ENCODE results near the gene ATXN10.

The ATXN10 gene

GRCh38 chr22:45783021-45783420 lies 111.4 kb downstream of the ATXN10 start:
- Histone ChIP-seq H3K27ac (ENCODE audit: low read depth, low read length) (no peak overlapping the region), H3K79me1 (ENCODE audit: low read length) (no peaks in the 10 kb centered on the region), H3K79me2 (ENCODE audit: control insufficient read depth, insufficient read depth, low read length, poor library complexity) (no peaks in the 10 kb centered on the region), H4K8ac (ENCODE audit: low read depth, low read length) (no peak overlapping the region), H3K18ac (ENCODE audit: low read length) (no peak overlapping the region), H4K91ac (ENCODE audit: low read depth, low read length) (no peak overlapping the region), H3K36me3 (ENCODE audit: control insufficient read depth in 1 of 2, insufficient read depth in 2 of 2, low read length in 2 of 2) (peaks cover 2 to 3% of the 10 kb centered on the region in 2 experiments), H3K9me3 (ENCODE audit: insufficient read depth, low read depth, low read length) (no peaks in the 10 kb centered on the region), H2AFZ (ENCODE audit: insufficient read depth, low read length, poor library complexity) (no peak overlapping the region), H3K27me3 (ENCODE audit: insufficient read depth, low read length) (no peaks in the 10 kb centered on the region), H2BK5ac (ENCODE audit: low read depth, low read length, poor library complexity) (no peak overlapping the region), H3K4me1 (ENCODE audit: control insufficient read depth in 1 of 2, insufficient read depth in 2 of 2, low read length in 2 of 2) (peaks cover 0 to 7% of the 10 kb centered on the region in 2 experiments), H3K23ac (ENCODE audit: low read length) (no peak overlapping the region), H3K9ac (ENCODE audit: low read length) (no peak overlapping the region), H3K14ac (ENCODE audit: low read length) (no peak overlapping the region), H2AK5ac (ENCODE audit: low read length) (no peak overlapping the region), H3K4me3 (ENCODE audit: low read depth, low read length) (no peak overlapping the region), H2BK120ac (ENCODE audit: insufficient read depth, low read length, poor library complexity) (no peak overlapping the region), H3K4ac (ENCODE audit: low read depth, low read length) (no peak overlapping the region), H3K4me2 (ENCODE audit: low read length) (no peak overlapping the region), H4K12ac (ENCODE audit: low read depth, low read length) (no peak overlapping the region), H2BK12ac (ENCODE audit: low read length) (no peak overlapping the region)
- no CpG with 5 or more reads among the region's 3 CpGs for WGBS (ENCODE audit: extremely low coverage, insufficient coverage, insufficient read length)
- DNase-seq: no peak

- DNase-seq: no peak
- no peak overlapping the region for H2AK5ac ChIP-seq (ENCODE audit: low read length)
- no peak overlapping the region for H3K27ac ChIP-seq (ENCODE audit: low read depth, low read length)
- H3K4me1 ChIP-seq (ENCODE audit: control insufficient read depth in 1 of 2, insufficient read depth in 2 of 2, low read length in 2 of 2): peaks cover 0 to 7% of the 10 kb centered on the region in 2 experiments
- H2BK12ac ChIP-seq (ENCODE audit: low read length): no peak overlapping the region
- no peak overlapping the region for H4K8ac ChIP-seq (ENCODE audit: low read depth, low read length)
- H3K79me2 ChIP-seq (ENCODE audit: control insufficient read depth, insufficient read depth, low read length, poor library complexity): no peaks in the 10 kb centered on the region
- H2BK5ac ChIP-seq (ENCODE audit: low read depth, low read length, poor library complexity): no peak overlapping the region
- no peak overlapping the region for H4K91ac ChIP-seq (ENCODE audit: low read depth, low read length)
- H3K36me3 ChIP-seq (ENCODE audit: control insufficient read depth in 1 of 2, insufficient read depth in 2 of 2, low read length in 2 of 2): peaks cover 2 to 3% of the 10 kb centered on the region in 2 experiments
- H3K9me3 ChIP-seq (ENCODE audit: insufficient read depth, low read depth, low read length): no peaks in the 10 kb centered on the region
- no peak overlapping the region for H4K12ac ChIP-seq (ENCODE audit: low read depth, low read length)
- H2BK120ac ChIP-seq (ENCODE audit: insufficient read depth, low read length, poor library complexity): no peak overlapping the region
- no peak overlapping the region for H3K18ac ChIP-seq (ENCODE audit: low read length)
- H3K23ac ChIP-seq (ENCODE audit: low read length): no peak overlapping the region
- no peak overlapping the region for H2AFZ ChIP-seq (ENCODE audit: insufficient read depth, low read length, poor library complexity)
- no CpG with 5 or more reads among the region's 6 CpGs for WGBS (ENCODE audit: extremely low coverage, insufficient coverage, insufficient read length)
- H3K9ac ChIP-seq (ENCODE audit: low read length): no peak overlapping the region
- H3K79me1 ChIP-seq (ENCODE audit: low read length): no peaks in the 10 kb centered on the region
- no peak overlapping the region for H3K14ac ChIP-seq (ENCODE audit: low read length)
- H3K4me3 ChIP-seq (ENCODE audit: low read depth, low read length): no peak overlapping the region
- no peak overlapping the region for H3K4me2 ChIP-seq (ENCODE audit: low read length)
- no peaks in the 10 kb centered on the region for H3K27me3 ChIP-seq (ENCODE audit: insufficient read depth, low read length)
- no peak overlapping the region for H3K4ac ChIP-seq (ENCODE audit: low read depth, low read length)
These were observed 112.1 kb downstream of the ATXN10 start for GRCh38 chr22:45783690-45784089.

- Histone ChIP-seq H3K9ac (ENCODE audit: low read length) (no peak overlapping the region), H3K27me3 (ENCODE audit: insufficient read depth, low read length) (no peaks in the 10 kb centered on the region), H3K18ac (ENCODE audit: low read length) (no peak overlapping the region), H3K79me2 (ENCODE audit: control insufficient read depth, insufficient read depth, low read length, poor library complexity) (no peaks in the 10 kb centered on the region), H4K12ac (ENCODE audit: low read depth, low read length) (no peak overlapping the region), H3K4ac (ENCODE audit: low read depth, low read length) (no peak overlapping the region), H3K79me1 (ENCODE audit: low read length) (no peaks in the 10 kb centered on the region), H3K4me2 (ENCODE audit: low read length) (no peak overlapping the region), H2BK12ac (ENCODE audit: low read length) (no peak overlapping the region), H2BK5ac (ENCODE audit: low read depth, low read length, poor library complexity) (no peak overlapping the region), H3K14ac (ENCODE audit: low read length) (no peak overlapping the region), H3K4me1 (ENCODE audit: control insufficient read depth in 1 of 2, insufficient read depth in 2 of 2, low read length in 2 of 2) (peaks cover 0 to 7% of the 10 kb centered on the region in 2 experiments), H2AFZ (ENCODE audit: insufficient read depth, low read length, poor library complexity) (no peak overlapping the region), H2BK120ac (ENCODE audit: insufficient read depth, low read length, poor library complexity) (no peak overlapping the region), H4K91ac (ENCODE audit: low read depth, low read length) (no peak overlapping the region), H3K4me3 (ENCODE audit: low read depth, low read length) (no peak overlapping the region), H3K23ac (ENCODE audit: low read length) (no peak overlapping the region), H2AK5ac (ENCODE audit: low read length) (no peak overlapping the region), H3K9me3 (ENCODE audit: insufficient read depth, low read depth, low read length) (no peaks in the 10 kb centered on the region), H4K8ac (ENCODE audit: low read depth, low read length) (no peak overlapping the region), H3K27ac (ENCODE audit: low read depth, low read length) (no peak overlapping the region), H3K36me3 (ENCODE audit: control insufficient read depth in 1 of 2, insufficient read depth in 2 of 2, low read length in 2 of 2) (peaks cover 2 to 3% of the 10 kb centered on the region in 2 experiments)
- no CpG with 5 or more reads among the region's 12 CpGs for WGBS (ENCODE audit: extremely low coverage, insufficient coverage, insufficient read length)
- DNase-seq: no peak
These were observed 113.0 kb downstream of the ATXN10 start for GRCh38 chr22:45784357-45785277.

- H3K79me2 ChIP-seq (ENCODE audit: control insufficient read depth, insufficient read depth, low read length, poor library complexity): no peaks in the 10 kb centered on the region
- H3K9ac ChIP-seq (ENCODE audit: low read length): no peak overlapping the region
- H2BK120ac ChIP-seq (ENCODE audit: insufficient read depth, low read length, poor library complexity): no peak overlapping the region
- H2BK5ac ChIP-seq (ENCODE audit: low read depth, low read length, poor library complexity): no peak overlapping the region
- no peaks in the 10 kb centered on the region for H3K9me3 ChIP-seq (ENCODE audit: insufficient read depth, low read depth, low read length)
- H3K4me2 ChIP-seq (ENCODE audit: low read length): no peak overlapping the region
- no CpG with 5 or more reads among the region's 8 CpGs for WGBS (ENCODE audit: extremely low coverage, insufficient coverage, insufficient read length)
- no peak overlapping the region for H2AFZ ChIP-seq (ENCODE audit: insufficient read depth, low read length, poor library complexity)
- no peak overlapping the region for H3K14ac ChIP-seq (ENCODE audit: low read length)
- no peak overlapping the region for H2AK5ac ChIP-seq (ENCODE audit: low read length)
- no peak overlapping the region for H4K12ac ChIP-seq (ENCODE audit: low read depth, low read length)
- H2BK12ac ChIP-seq (ENCODE audit: low read length): no peak overlapping the region
- no peak overlapping the region for H3K4me3 ChIP-seq (ENCODE audit: low read depth, low read length)
- H4K8ac ChIP-seq (ENCODE audit: low read depth, low read length): no peak overlapping the region
- H3K4ac ChIP-seq (ENCODE audit: low read depth, low read length): no peak overlapping the region
- H3K36me3 ChIP-seq (ENCODE audit: control insufficient read depth in 1 of 2, insufficient read depth in 2 of 2, low read length in 2 of 2): peaks cover 2 to 3% of the 10 kb centered on the region in 2 experiments
- no peaks in the 10 kb centered on the region for H3K27me3 ChIP-seq (ENCODE audit: insufficient read depth, low read length)
- no peak overlapping the region for H3K23ac ChIP-seq (ENCODE audit: low read length)
- no peaks in the 10 kb centered on the region for H3K79me1 ChIP-seq (ENCODE audit: low read length)
- peak in 1 of 2 donors; percentile 41 for DNase-seq
- no peak overlapping the region for H3K27ac ChIP-seq (ENCODE audit: low read depth, low read length)
- peaks cover 0 to 7% of the 10 kb centered on the region in 2 experiments for H3K4me1 ChIP-seq (ENCODE audit: control insufficient read depth in 1 of 2, insufficient read depth in 2 of 2, low read length in 2 of 2)
- H3K18ac ChIP-seq (ENCODE audit: low read length): no peak overlapping the region
- no peak overlapping the region for H4K91ac ChIP-seq (ENCODE audit: low read depth, low read length)
These were observed 113.8 kb downstream of the ATXN10 start for GRCh38 chr22:45785458-45785857.

All from trophoblast cell (in vitro differentiated cells and primary cell).